HepG2 (cell line): ENCODE measurements around the gene CELF5. TPM values are rescaled to one million over a fixed set of nuclear protein-coding genes. Genes with fewer than 3 reads are reported as not detected.

Source experiments
- ATAC-seq: fragments of 200-7000 bp; cut with Tn5 transposase; 3 replicates; pipeline ENCODE4 v1.9.1; 2020; ENCODE audit warnings: mild to moderate bottlenecking, moderate library complexity
- BruUV-seq: library from RNA; stranded (reverse); fragments of 400-500 nt; replicated peaks from 2 replicates; lab custom pipeline; 2021; lab: Mats Ljungman, UMichigan
- CTCF ChIA-PET: fragments of 300-600 bp; formaldehyde crosslinking; extraction: SDS; loops from one replicate; lab custom pipeline; 2021; ENCODE audit warnings: low total read pairs, inconsistent platforms, low intra/inter-chr PET ratio; lab: Yijun Ruan, JAX
- POLR2A ChIA-PET: fragments of 350-600 bp; sonication (Branson Sonifier 250); formaldehyde crosslinking; loops from one replicate; lab custom pipeline; 2020; ENCODE audit warnings: antibody characterized with exemption, inconsistent platforms; lab: Yijun Ruan, JAX
- DNase-seq: peaks from one replicate; pipeline ENCODE4 v3.0.0-alpha.2; 2015; ENCODE audit warnings: low spot score
- FAIRE-seq: peaks from 3 replicates; lab custom pipeline; 2011; peaks lifted over from hg19 to GRCh38; lab: Jason Lieb, UNC
- H2AFZ ChIP-seq: one replicate; pipeline ENCODE4 v1.6.1; 2011; ENCODE audit warnings: low read length, inconsistent platforms
- H3K27ac ChIP-seq: fragments of 300-600 bp; 3 replicates; pipeline ENCODE4 v1.8.0; 2011; ENCODE audit warnings: mixed run types, mild to moderate bottlenecking, mixed read lengths, low read length, inconsistent platforms; ENCODE audit not compliant: insufficient read depth; ENCODE audit errors: extremely low read length
- H3K27me3 ChIP-seq, 2 experiments: fragments of 200-600 bp in 1 of 2; 2 replicates in 1 of 2; 3 replicates in 1 of 2; pipeline versions ENCODE4 v1.6.0 to v1.8.0; 2011; ENCODE audit warnings: low read length in 2 of 2, mild to moderate bottlenecking in 2 of 2, moderate library complexity in 2 of 2, inconsistent platforms in 1 of 2; ENCODE audit not compliant: insufficient read depth in 2 of 2, control insufficient read depth in 1 of 2
- H3K36me3 ChIP-seq, 2 experiments: fragments of 200-600 bp in 1 of 2; replicated peaks in 1 of 2; 2 replicates in 1 of 2; 3 replicates in 1 of 2; pipeline versions ENCODE4 v1.5.1 to v1.8.0; 2011; ENCODE audit warnings: low read length in 2 of 2, inconsistent platforms in 1 of 2; ENCODE audit not compliant: insufficient read depth in 2 of 2, control insufficient read depth in 1 of 2
- H3K4me1 ChIP-seq: 2 replicates; pipeline ENCODE4 v1.5.1; 2012; ENCODE audit warnings: low read length, inconsistent platforms; ENCODE audit not compliant: insufficient read depth
- H3K4me2 ChIP-seq: 2 replicates; pipeline ENCODE4 v1.6.0; 2011; ENCODE audit warnings: low read depth, low read length, inconsistent platforms
- H3K4me3 ChIP-seq, 3 experiments: fragments of 200-600 bp in 1 of 3; sonication (generic), shearing (Covaris generic) in 1 of 3; replicated peaks in 1 of 3; 2 replicates each; pipeline ENCODE4 v1.5.1; 2011 to 2016; ENCODE audit warnings: low read length in 3 of 3, inconsistent platforms in 2 of 3, low read depth in 2 of 3, mild to moderate bottlenecking in 2 of 3, control low read depth in 1 of 3, mixed read lengths in 1 of 3; ENCODE audit not compliant: insufficient read depth in 1 of 3
- H3K79me2 ChIP-seq: one replicate; pipeline ENCODE4 v1.6.1; 2011; ENCODE audit warnings: low read length, inconsistent platforms; ENCODE audit not compliant: insufficient read depth
- H3K9ac ChIP-seq: 2 replicates; pipeline ENCODE4 v1.6.0; 2011; ENCODE audit warnings: mild to moderate bottlenecking, low read depth, low read length, inconsistent platforms; ENCODE audit not compliant: insufficient read depth
- H3K9me3 ChIP-seq: 2 replicates; pipeline ENCODE4 v1.5.1; 2012; ENCODE audit warnings: mild to moderate bottlenecking, low read length
- H4K20me1 ChIP-seq: 2 replicates; pipeline ENCODE4 v1.6.0; 2011; ENCODE audit warnings: inconsistent platforms, mild to moderate bottlenecking, low read length, moderate library complexity; ENCODE audit not compliant: insufficient read depth
- AGO2 ChIP-seq: fragments of 200-400 bp; formaldehyde crosslinking; optimal IDR thresholded peaks from 2 replicates; pipeline ENCODE3; 2017; ENCODE audit warnings: mild to moderate bottlenecking, low read depth, low read length, moderate library complexity
- CBX5 ChIP-seq: sonication (generic); formaldehyde crosslinking; IDR thresholded peaks from 2 replicates; pipeline ENCODE4 v1.4.0; 2020; ENCODE audit warnings: missing genetic modification reagents, borderline replicate concordance
- CSRNP1 ChIP-seq: sonication (generic); formaldehyde crosslinking; IDR thresholded peaks from 2 replicates; pipeline ENCODE4 v1.8.1; 2023; ENCODE audit warnings: mild to moderate bottlenecking, missing genetic modification reagents
- HNRNPL ChIP-seq: fragments of 200-400 bp; formaldehyde crosslinking; IDR thresholded peaks from 2 replicates; pipeline ENCODE4 v1.6.1; 2017; ENCODE audit warnings: mild to moderate bottlenecking, low read depth, low read length
- MED1 ChIP-seq: sonication (generic); formaldehyde crosslinking; IDR thresholded peaks from 2 replicates; pipeline ENCODE4 v1.4.0; 2020; ENCODE audit warnings: missing genetic modification reagents
- ZNF18 ChIP-seq: sonication (generic); formaldehyde crosslinking; IDR thresholded peaks from 2 replicates; pipeline ENCODE4 v1.8.0; 2022; ENCODE audit warnings: mild to moderate bottlenecking, missing genetic modification reagents; ENCODE audit not compliant: insufficient replicate concordance
- ZNF746 ChIP-seq: sonication (generic); formaldehyde crosslinking; IDR thresholded peaks from 2 replicates; pipeline ENCODE4 v1.8.0; 2022; ENCODE audit warnings: mild to moderate bottlenecking, missing genetic modification reagents
- whole genome bisulfite sequencing: methylation state at CpG from one replicate; pipeline ENCODE4 v1.1.6; 2017; ENCODE audit warnings: low lambda C conversion rate; 5-methylcytosine and 5-hydroxymethylcytosine counted together
- in situ Hi-C: cut with HindIII; loops from 2 replicates; pipeline ENCODE4 v1.10.0; 2017; ENCODE audit warnings: low pct_unique_long_range_greater_than_20kb; ENCODE audit not compliant: extremely low pct_ligation_motif_present
- intact Hi-C: fragments of 100-400 bp; cut with micrococcal nuclease; formaldehyde crosslinking; loops from one replicate; pipeline ENCODE4 v1.10.0; 2022; ENCODE audit not compliant: unreplicated experiment
- polyA plus RNA-seq, 8 experiments: library from polyadenylated mRNA; depleted of rRNA in 3 of 8; stranded (reverse) in 7 of 8; unstranded in 1 of 8; fragments of >200 nt; fragmentation: Illumina TruSeq in 4 of 8; extraction: Trizol in 4 of 8; gene quantifications; 2 replicates each; pipeline versions ENCODE4 v1.2.1 to v1.2.3, GENCODE V29; 2011 to 2016; ENCODE audit warnings: low read depth in 4 of 8, missing spikeins in 1 of 8, mixed read lengths in 1 of 8; ENCODE audit not compliant: insufficient read depth in 1 of 8
- total RNA-seq, 5 experiments: library from RNA; depleted of rRNA; stranded (reverse); fragments of >200 nt; fragmentation: Illumina TruSeq; extraction: Trizol; gene quantifications; 2 replicates each; pipeline ENCODE4 v1.2.3, GENCODE V29; 2016; ENCODE audit warnings: low read depth in 1 of 5

The CELF5 gene
- total and polyA plus RNA-seq, 2 of the 13 experiments (the other 11 are each of a cell fraction or from before 2014, with no cell fraction given): 0.31 to 0.84 TPM

- no peak for ATAC-seq
- no peak for TF ChIP-seq CBX5
- peak; percentile 38 for TF ChIP-seq AGO2
- Histone ChIP-seq H2AFZ (no peak overlapping the region), H3K4me1 (peaks cover 32% of the 10 kb centered on the region), H3K4me2 (peak overlapping the region; percentile 95), H3K9ac (peak overlapping the region; percentile 88; the same call in 1 of the 2 replicates), H3K79me2 (peaks cover 45% of the 10 kb centered on the region), H3K4me3 (peak overlapping the region in 1 of 3 experiments; percentile 93; a peak in 2 of 6 replicates), H4K20me1 (peaks cover 7% of the 10 kb centered on the region; the same call in 1 of the 2 replicates), H3K36me3 (peaks cover 2 to 6% of the 10 kb centered on the region in 2 experiments; a peak in 3 of 5 replicates), H3K27me3 (no peaks in the 10 kb centered on the region), H3K27ac (no peak overlapping the region), H3K9me3 (no peaks in the 10 kb centered on the region)
- BruUV-seq: no TSS peak
- no peak for FAIRE-seq
- POLR2A ChIA-PET: no interaction called here
- no peak for DNase-seq
- in situ Hi-C loops: no loop called here
- WGBS: 87% methylated on average over 26 of the region's 36 CpGs
- intact Hi-C loops: no loop called here
- CTCF ChIA-PET: no interaction called here
Measured at GRCh38 chr19:3187662-3188511, 36.6 kb upstream of the CELF5 start.

- Histone ChIP-seq H2AFZ (no peak overlapping the region), H3K4me2 (peak overlapping the region; percentile 12; the same call in 1 of the 2 replicates), H3K4me3 (no peak overlapping the region), H3K9me3 (no peaks in the 10 kb centered on the region), H3K27ac (no peak overlapping the region), H3K79me2 (peaks cover 45% of the 10 kb centered on the region), H4K20me1 (peaks cover 7% of the 10 kb centered on the region; the same call in 1 of the 2 replicates), H3K27me3 (no peaks in the 10 kb centered on the region), H3K4me1 (peaks cover 32% of the 10 kb centered on the region), H3K9ac (no peak overlapping the region), H3K36me3 (peaks cover 2 to 10% of the 10 kb centered on the region in 2 experiments; a peak in 3 of 5 replicates)
- 94% methylated on average over 20 of the region's 35 CpGs for WGBS
- no peak for FAIRE-seq
- no peak for DNase-seq
- in situ Hi-C loops (no loop called here), intact Hi-C loops (no loop called here)
- POLR2A ChIA-PET: no interaction called here
- no TSS peak for BruUV-seq
- ATAC-seq: no peak
- CTCF ChIA-PET: no interaction called here
- TF ChIP-seq CSRNP1 (no peak), MED1 (CRISPR knock-in tag) (no peak), ZNF18 (CRISPR knock-in tag) (no peak), HNRNPL (0 out of 2 replicates have a peak, but pooled peaks have one; percentile 46), ZNF746 (CRISPR knock-in tag) (no peak)
Measured at GRCh38 chr19:3188627-3189596, 35.5 kb upstream of the CELF5 start.
